DMS153 (cell line): ENCODE results near the gene RAB40AL.

Source experiments
- DNase-seq: peaks from one replicate; lab custom pipeline; 2025; lab: John Stamatoyannopoulos, UW

Gene RAB40AL

DNA sequence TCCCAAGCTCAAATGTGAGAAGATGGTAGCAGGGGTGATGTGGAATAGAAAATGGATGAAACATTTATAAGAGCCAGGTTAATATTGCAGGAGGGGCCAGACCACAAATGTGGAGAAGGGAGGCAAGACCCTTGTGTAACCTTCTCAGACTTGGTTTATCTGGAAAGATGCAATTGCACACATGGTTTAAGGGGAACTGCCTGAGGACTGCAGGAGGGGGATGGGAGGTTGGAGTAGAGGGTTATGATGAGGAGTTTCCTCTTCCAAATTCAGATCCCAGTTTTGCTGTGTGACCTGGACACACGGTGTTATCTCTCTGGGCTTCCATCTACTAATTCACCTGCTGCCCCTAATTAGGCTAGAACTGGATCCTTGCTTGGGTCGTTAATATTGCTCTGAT, 46.1 kb downstream of the RAB40AL start:
- DNase-seq, result no peak

DNA sequence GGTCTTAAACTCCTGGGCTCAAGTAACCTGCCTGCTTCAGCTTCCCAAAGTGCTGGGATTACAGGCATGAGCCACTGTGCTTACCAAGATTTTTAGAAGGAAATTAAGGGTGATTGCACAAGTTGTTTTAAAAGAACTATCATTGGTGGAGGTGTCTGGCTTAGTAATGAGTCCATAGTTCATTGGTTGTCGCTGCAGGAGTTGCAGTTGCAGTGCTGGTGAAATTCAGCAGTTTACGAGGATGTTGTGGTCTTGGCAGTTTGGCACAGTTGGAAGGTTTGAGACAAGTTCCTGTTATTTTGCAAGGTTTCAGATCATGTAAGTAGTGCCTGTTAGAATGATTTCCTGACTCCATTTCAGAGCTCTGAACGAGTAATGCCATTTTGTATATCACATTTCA, 48.1 kb downstream of the RAB40AL start:
- DNase-seq, result no peak
